Fibroblast of skin of left biceps (primary cell): ENCODE measurements around the gene CYRIA.

Source experiments
- DNase-seq, 2 experiments: peaks; one replicate each; pipeline ENCODE4 v3.0.0-alpha.2; 2013; ENCODE audit warnings: low read depth in 2 of 2

Gene CYRIA

DNA sequence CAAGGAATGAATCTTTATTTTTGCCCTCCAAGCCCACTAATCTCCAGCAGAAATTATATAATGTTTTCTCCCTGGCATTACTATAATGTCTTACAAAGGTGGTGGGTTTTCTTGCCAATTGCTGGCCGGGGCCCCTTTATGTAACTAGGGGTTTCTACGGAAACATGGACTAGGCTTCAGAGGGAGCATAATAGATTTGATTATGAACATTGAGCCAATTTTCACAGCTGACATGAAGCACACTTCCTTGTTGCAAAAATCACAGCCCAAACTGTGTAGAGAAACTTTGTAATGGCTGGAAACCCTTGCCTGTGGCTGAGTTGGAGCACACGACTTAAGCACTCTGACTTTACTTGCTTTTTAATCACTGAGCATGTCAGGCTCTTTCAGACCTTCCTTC is 3.8 kb upstream of the CYRIA start:
- no peak for DNase-seq

DNA sequence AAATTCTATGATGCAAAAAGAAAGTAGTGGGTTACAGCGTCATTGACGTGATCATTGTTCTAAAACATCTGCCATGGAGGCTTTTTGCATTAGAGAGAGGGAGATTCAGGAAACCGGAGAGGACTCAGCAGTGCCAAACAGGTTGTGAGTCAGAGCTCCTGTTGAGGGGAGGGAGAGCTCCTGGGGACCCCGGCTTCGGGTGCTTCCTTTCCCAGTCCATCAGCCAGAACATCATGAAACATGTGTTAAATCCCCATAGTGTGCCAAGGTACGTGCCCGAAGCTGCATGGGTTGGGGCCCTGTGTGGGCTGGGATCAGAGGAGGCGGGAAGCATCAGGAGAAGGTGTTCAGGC is 791 bp upstream of the CYRIA start:
- DNase-seq: no peak

DNA sequence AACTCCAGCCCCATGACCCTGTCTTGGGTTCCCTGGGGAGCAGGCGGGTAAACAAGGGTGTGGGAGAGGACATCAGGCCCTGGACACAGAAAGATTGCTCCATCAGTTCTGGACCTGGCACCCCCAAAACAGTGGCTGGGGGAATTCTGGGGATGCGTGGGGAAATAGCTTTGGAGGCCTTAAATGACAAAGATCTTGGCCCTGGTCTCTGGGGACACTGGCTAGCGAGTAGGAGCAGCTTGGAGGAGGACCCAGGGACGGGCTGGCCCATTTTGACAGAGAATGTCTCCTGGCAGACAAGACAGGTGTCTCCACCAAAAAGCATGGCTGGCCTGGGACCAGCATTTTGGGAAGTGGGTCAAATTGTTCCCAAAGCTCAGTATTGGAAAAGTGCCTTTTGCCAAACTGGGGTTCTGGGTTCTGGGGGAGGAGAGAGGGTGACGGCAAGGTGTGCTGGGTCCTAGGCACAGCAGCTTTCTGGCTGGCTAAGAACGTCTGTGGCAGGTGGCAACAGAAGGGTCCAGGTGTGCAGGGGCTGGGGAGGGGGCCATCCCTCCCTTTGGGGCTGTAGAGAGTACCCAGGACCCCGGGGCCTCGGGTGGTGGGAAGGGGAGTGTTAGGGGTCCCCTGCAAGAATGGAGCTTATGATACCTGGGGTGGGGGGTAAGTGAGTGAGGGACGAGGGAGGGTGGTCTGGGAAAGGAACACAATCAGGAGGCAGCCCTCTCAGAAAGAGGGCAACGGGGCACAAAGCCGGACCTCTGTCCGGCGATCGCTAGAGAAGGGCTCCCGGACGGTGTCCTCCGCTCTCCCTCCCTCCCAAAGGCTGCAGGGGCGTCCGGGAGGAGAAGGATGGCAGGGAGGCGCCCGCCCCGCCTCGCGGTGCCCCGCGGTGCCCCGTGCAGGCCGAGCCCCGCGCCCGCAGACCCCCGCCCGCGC is 556 bp downstream of the CYRIA start:
- no peak for DNase-seq

DNA sequence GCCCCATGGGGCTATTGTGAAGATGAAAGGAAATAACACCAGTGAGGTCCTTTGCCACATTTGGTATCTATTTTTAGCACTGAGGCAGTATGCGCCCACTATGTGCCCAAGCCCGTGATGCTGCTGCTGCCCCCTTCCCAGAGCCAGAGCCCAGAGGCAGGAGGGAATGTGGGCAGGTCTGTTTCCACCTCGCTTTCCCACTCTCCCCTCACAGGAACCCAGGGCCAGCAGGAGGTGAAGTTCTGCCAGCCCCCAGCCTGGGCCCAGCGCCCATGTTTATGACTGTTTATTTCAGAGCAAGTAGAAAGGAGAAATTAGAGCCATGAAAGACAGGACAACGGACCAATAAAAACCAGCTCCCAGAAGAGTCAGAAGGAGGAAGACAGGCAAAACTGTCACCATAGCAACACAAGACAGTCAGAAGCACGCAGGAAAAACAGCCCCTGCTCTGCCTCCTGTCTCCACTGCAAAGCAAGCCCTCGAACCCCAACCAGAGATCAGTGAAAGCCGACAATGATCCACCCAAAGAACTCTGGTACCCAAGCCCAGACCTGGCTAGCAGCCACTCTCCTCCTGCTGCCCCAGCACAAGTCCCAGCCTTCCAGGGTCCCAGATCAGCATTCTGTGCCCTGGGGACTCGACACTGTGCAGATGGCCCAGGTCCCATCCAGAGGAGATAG is 1.4 kb downstream of the CYRIA start:
- no peak for DNase-seq

DNA sequence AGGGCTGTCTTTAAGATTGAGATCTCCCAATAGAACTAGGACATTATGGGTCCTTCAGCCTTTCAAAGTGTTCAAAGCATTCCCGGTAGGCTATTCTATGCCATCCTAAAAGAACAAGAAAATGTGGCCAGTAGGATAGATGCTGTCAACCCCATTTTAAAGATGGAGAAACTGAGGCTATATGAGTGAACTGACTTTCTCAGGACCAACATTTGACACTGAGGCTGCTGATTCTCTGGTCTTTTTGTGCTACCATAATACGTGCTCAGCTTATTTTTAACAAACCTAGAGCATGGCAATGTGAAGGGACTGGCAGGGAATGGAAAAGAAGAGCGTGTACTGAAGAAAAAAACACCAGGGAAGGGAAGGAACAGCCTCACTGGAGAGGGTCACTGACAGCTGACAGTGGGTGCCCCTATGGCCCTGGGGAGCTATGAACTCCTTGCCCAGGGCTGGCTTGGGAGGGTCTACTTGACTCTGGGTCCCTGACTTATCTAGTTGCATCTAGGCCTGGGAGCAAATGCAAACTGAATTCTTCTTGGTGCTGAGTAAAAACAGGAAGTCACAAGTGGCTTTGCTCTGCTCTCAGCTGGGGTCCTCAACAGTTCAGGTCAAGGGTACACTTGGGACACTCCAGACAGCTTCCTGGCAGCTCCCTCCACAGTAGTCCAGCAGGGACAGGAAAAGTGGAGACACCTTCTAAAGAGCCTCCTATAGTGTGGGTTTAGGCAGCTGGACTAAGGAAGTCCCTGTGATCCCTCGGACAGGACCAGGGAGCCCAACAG is 2.3 kb downstream of the CYRIA start:
- DNase-seq: no peak

DNA sequence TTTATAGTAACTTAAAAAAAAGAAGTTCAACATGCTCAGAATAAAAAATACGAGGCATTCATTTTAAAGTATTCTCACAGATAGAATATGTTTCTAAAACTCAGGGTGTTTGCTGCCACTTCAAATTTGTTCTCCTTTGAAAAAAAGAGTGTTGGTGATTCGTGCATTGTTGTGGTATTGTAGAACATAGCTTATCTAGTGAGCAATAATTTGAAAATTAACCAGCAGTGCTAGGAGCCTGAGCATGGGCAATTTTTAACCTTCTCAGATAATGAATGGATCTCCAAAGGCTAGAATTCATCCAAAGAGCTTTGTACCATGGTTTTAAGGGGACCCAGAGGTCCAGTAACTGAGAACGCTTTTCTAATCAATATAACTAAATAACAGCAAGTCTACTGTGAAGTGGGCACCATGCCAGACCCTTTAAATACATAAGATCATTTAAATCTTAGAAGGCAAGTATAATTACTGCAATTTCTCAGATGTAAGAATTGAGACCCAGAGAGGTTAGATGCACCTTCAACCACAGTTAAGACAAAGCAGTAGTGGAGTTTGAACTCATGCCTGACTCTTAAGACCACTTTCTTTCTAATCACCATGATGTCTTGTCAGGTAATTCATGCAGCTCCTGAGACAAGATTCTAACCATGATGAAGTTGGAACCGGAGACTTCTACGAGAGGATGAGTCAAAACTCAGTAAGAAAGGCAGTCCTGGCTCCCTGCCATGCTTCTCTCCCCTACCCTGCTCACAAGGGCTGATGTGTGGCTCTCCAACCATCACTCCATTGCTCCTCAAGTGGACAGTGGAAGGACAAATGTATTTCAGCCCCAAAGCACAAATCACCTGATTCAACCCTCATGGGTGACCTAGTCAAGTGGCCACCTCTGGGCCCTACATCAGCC is 3.4 kb downstream of the CYRIA start:
- DNase-seq: no peak

DNA sequence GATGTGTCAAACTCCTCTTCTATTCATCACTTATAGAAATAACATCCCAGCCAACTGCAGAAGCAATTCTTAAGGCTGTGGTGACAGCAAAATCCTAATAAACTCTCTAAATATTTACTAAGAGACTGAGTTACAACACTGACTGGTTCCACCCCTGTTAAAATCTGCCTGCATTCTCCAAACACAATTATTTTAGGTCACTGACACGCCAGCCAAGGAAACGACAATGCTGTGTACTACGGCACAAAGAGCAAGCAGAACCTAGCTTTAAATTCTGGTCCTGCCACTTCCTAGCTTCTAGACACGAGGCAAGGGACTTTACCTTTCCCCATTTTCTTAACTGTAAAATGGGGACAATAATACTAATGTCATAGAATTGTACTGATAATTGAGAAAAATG is 4.1 kb downstream of the CYRIA start:
- no peak for DNase-seq

DNA sequence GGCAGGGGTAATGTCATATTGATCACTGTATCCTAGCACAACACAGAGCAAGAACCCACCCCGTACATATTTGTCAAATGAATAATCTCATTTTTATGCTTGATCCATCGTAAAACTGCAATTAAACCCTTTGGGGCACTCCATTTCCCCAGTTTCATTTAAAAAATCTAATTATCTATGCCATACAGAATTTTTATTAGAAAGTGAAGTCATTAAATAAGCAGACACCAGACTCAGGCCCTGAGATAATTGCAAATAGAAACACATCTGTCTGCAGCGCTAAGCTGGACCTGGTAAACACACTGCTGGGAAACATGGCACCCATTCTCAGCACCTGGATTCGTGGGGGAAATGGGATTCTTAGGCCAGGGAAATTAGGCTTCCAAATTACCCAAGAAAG is 5.1 kb downstream of the CYRIA start:
- DNase-seq: no peak

DNA sequence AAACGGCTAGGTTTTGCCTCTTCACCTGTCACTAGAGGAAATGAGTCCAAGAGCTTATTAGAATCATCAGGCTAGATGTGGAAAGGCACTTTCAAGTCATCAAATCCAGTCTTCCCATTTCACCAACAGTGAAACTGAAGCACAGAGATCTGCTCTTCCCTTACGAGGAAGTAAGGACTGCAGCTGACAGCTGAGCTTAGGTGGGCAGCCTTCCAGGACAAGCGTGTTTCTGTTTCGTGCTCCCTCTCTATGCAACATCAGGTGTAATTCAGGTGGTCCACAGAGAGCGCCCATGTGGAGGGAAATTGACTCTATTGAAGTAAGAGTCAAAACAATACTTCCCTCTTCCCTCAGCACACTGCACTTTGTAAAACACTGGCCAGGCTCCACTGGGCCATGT is 5.5 kb downstream of the CYRIA start:
- no peak for DNase-seq

DNA sequence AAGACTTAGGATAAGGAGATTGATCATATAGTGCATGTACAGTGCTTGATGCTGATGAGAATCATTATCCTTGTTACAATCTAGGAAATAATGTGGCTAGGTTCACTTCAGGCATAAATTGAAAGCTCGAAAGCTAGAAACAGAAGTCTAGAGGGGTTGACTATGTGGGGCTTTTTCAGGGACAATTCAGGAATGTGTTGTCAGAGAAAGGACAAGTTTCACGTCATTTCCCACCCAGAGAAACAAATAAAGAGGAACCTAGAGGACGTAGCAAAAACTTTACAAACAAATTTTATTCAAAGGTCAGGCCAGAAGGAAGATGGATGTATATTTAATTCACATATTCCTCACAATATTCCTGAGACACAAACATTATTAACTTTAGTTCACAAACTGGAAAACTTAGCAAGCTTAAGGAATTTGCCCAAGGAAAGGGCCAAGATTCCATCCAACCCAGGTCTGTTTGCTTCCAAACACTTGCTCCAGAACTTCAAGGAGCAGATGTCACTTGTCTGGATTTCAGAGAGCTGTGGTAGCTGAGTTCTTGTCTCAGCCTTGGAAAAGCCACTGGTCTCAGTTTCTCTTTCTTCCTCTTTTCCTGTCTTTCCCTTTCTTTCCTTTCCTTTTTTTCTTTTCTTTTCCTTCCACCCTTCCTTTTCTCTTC is 7.4 kb downstream of the CYRIA start:
- no peak for DNase-seq

DNA sequence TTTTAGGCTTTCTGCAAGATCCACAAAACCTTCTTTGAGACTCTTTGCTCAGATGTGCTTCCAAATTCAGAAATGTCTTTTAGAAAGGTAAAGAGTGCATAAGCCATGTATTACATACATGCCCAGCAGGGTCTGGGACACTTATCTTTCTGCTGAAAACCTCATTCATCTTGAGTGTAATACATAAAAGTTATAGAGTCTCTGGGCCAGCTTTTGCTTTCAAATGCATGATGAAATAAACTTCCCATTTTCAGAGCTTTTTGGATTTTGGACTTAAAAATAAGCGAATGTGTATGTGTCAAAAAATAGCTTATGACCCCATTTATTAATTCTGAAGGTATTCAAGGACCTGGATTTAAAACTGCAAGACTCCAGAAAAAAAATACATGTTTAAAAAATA is 8.0 kb downstream of the CYRIA start:
- no peak for DNase-seq

DNA sequence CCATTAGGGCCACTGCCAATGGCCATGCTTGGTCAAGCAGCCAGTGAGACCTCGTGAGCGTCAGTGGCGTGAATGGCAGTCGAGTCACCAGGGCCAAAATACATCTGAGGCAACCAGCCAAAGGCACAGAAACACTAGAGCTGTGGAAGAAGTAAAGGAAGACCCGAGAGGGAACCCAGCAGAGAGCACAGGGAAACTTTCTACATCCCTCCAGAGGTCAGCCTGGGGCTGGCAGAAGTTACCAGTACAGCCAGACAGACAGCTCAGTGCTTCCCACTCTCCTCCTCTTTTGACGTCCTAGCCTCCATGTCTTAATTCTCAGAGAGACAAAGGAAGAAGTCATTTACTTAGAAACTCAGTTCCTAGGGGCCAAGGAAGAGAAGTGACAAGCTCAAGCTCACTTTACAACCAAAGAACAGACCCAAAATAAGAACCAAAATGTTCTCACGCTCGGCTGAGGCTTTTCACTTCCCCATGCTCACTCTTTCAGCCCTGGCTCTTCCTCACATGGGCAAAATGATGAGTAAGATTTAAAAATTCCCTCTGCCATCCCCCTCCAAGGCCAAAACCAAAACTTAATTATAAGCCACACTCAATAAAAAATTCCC is 8.7 kb downstream of the CYRIA start:
- DNase-seq: no peak

DNA sequence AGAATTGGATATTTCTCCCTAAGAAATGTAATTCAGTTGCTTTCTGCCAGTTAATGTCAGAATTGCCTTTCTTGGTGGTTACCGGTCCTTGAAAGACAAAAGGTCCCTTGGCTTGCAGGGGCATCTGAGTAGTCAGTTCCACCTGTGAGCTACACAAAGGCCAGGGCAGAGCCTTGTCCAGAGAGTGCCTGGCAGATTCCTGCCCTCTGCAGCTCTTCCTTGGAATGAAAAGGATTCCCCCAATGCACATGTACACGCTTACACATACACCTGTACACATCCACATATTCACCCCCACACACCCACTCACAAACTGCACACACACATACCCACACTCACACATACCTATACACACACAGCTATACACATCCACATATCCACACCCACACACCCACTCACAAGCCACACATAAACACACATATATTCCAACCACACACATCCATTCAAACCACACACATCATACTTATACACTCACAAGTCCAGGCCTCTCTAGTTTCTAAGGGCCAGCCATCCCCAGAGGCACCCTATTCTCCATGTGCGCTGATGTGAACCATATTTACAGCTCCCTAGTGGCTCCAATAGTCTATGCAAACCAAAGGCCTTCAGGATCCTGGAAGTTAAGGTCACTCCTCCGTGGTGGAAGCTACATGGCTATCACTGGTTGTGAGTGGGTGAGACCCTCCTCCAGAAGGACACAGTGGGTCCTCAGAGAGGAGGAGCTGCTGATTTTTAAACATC is 9.6 kb downstream of the CYRIA start:
- DNase-seq: no peak

DNA sequence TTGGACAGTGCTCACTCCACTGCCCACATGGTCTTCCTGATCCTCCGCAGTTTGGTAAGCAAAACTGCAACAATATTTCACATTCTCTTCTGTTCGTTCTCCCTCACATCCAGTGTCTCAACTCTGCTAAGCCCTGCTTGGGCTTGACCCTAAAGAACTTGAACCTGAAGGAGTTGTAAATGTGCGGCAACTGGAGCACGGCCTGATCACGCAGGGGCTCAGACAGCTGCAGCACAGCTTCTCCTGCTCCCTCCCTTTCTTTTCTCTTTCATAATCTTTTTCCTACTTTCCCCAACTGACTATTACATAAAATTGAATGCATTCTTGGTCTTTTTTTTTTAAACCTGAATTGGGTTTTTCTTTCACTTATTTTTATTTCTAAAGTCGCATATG is 10.2 kb downstream of the CYRIA start:
- no peak for DNase-seq

DNA sequence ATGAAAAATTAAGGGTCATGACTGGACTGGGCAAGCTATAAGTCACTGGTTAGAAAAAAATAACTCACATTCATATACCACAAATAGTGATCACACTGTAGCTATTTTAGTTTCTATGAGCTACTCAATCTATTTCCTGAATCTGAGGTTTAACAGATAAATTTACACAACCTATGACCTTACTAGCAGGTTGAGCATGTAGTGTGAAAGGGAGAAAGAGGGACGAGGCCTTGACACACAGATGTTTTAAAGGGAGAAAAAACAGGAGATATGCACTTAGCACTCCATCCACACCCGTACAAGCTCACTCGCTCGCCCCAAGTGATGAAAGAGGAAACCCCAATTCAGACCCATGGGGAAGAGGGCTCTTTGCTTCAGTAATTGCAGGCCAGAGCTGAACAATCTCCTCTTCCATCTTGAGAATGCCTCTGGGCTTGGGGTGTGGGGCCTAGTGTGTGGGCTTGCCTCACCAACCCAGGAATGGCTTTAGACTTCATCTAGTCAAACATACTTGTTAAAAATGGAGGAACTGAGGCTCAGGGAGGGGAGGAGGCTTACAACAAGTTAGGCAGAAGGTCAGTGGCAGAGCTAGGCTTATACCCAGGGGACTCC is 10.7 kb downstream of the CYRIA start:
- no peak for DNase-seq

DNA sequence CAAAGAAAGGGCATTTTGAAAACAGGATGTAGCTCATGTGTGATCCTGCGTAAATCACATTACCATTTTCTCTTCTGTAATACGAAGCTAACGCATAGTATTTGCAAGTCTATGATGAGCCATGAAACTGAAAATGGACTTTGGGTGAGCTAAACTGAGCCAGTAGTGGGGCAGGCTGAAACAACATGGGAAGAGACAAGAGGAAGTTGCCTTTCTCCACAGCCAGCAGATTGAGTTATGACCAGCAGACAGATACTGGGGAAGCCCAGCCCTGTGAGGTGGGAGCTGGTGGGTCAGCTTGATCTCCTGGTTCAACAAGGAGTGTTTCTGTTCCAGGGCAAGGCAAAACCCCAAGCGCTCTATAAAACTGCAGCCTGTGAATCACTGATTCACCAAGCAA is 11.8 kb downstream of the CYRIA start:
- DNase-seq: no peak

DNA sequence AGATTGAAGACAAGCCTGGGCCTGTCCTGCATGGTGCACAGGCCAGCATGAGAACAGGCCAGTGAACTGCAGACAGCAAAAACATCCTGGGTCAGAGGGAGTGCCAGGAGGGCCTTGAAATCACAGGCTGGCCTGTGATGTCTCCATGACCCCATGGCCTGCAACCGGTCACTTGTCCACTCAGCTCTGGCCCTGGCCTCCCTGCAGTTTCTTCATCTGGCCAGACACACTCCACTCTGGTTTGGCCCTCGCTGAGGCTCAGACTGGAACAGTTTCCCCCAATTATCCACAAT is 12.6 kb downstream of the CYRIA start:
- no peak for DNase-seq

DNA sequence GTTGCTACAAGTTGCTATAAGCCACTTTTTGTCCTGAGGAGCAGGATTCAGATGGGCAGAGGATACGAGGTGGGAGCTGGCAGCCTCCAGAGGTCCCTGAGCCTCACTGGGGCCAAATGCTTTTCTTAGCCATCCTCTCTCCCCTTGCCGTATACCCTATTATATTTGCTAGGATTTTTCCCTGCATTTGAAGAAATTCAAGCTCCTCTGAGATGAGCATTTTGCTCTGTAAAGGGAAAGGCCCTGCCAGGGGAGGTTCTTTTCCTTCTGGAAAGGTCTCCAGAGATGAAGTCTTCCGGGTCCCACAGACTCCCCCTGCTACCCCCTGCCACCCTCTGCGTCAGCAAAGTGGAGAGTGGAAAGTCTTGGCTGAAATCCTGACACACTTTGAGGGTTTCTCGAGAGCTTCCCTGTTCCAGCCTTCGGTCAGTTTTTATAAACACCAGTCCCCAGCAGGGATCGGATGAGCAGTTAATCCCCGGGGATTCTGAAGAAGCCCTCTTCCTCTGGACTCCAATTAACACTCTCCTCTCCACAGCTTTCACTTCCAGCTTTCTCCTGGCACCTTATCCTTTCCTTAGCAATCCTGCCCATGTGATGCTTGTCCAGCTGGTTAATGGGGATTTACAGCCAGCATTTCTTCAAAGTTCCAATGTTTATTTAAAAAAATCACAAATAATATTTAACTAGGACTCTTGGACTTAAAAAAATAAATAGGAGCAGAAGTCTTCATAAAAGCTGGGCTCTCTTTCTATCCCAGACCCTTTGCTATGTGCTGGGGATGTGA is 13.1 kb downstream of the CYRIA start:
- no peak for DNase-seq
